Upper lobe of right lung (tissue), 1 donor: ENCODE results near the gene PCTP. TPM values are rescaled to one million over a fixed set of nuclear protein-coding genes. Genes with fewer than 3 reads are reported as not detected.

Source experiments
- ATAC-seq: fragments of 200-7000 bp; cut with Tn5 transposase; one replicate; pipeline ENCODE4 v1.9.1; 2020; ENCODE audit warnings: mild to moderate bottlenecking, moderate library complexity
- DNase-seq: peaks from one replicate; pipeline ENCODE4 v3.0.0-alpha.2; 2020
- H3K27ac ChIP-seq: fragments of 200-600 bp; one replicate; pipeline ENCODE4 v1.8.0; 2022
- H3K27me3 ChIP-seq: fragments of 200-600 bp; one replicate; pipeline ENCODE4 v1.8.0; 2022; ENCODE audit warnings: mild to moderate bottlenecking
- H3K36me3 ChIP-seq: fragments of 200-600 bp; one replicate; pipeline ENCODE4 v1.8.0; 2022
- H3K4me1 ChIP-seq: fragments of 200-600 bp; one replicate; pipeline ENCODE4 v1.8.0; 2022
- H3K4me3 ChIP-seq: fragments of 200-600 bp; one replicate; pipeline ENCODE4 v1.8.0; 2022; ENCODE audit warnings: mild to moderate bottlenecking
- H3K9me3 ChIP-seq: fragments of 200-600 bp; one replicate; pipeline ENCODE4 v1.8.0; 2022
- CTCF ChIP-seq: fragments of 200-600 bp; IDR thresholded peaks from one replicate; pipeline ENCODE4 v1.8.0; 2022; ENCODE audit warnings: antibody characterized with exemption
- intact Hi-C: fragments of 100-400 bp; cut with DNase I; formaldehyde crosslinking; loops from one replicate; pipeline ENCODE4 v1.11.0; 2022
- total RNA-seq: library from RNA; stranded (reverse); fragmentation: NEBNext Ultra II Directional; extraction: Animal tissue kit (Norgen Biotek cat#: 25700); gene quantifications from one replicate; pipeline ENCODE4 v1.2.1, GENCODE V29; 2021
- donor health status: DM: no; HTN: yes; CAD: no; lungs with severe emphysema.

Gene PCTP
- total RNA-seq, 1 donor from 2014 or later = 24.7 TPM

GRCh38 chr17:55717432-55717831 lies 33.4 kb upstream of the PCTP start:
- no peaks in the 10 kb centered on the region for H3K36me3 ChIP-seq
- no peaks in the 10 kb centered on the region for H3K4me1 ChIP-seq
- H3K4me3 ChIP-seq = no peak overlapping the region
- no peak for TF ChIP-seq CTCF
- intact Hi-C loops = loop anchor here (10.0 kb wide), 1 partner anchor 193 kb away; no protein-coding TSS in a partner anchor
- H3K9me3 ChIP-seq = no peaks in the 10 kb centered on the region
- H3K27me3 ChIP-seq = no peaks in the 10 kb centered on the region
- no peak overlapping the region for H3K27ac ChIP-seq
- DNase-seq (no peak), ATAC-seq (no peak)

- Histone ChIP-seq H3K9me3 (no peaks in the 10 kb centered on the region), H3K27ac (peak overlapping the region; percentile 80), H3K27me3 (peaks cover 6% of the 10 kb centered on the region), H3K4me1 (no peaks in the 10 kb centered on the region), H3K36me3 (no peaks in the 10 kb centered on the region), H3K4me3 (no peak overlapping the region)
- TF ChIP-seq CTCF = peak; percentile 86
- DNase-seq (peak; percentile 69), ATAC-seq (peak; percentile 75)
- intact Hi-C loops = loop anchor here (10.0 kb wide), 1 partner anchor 193 kb away; no protein-coding TSS in a partner anchor
Observed at GRCh38 chr17:55717898-55718735, 32.7 kb upstream of the PCTP start.

DNA sequence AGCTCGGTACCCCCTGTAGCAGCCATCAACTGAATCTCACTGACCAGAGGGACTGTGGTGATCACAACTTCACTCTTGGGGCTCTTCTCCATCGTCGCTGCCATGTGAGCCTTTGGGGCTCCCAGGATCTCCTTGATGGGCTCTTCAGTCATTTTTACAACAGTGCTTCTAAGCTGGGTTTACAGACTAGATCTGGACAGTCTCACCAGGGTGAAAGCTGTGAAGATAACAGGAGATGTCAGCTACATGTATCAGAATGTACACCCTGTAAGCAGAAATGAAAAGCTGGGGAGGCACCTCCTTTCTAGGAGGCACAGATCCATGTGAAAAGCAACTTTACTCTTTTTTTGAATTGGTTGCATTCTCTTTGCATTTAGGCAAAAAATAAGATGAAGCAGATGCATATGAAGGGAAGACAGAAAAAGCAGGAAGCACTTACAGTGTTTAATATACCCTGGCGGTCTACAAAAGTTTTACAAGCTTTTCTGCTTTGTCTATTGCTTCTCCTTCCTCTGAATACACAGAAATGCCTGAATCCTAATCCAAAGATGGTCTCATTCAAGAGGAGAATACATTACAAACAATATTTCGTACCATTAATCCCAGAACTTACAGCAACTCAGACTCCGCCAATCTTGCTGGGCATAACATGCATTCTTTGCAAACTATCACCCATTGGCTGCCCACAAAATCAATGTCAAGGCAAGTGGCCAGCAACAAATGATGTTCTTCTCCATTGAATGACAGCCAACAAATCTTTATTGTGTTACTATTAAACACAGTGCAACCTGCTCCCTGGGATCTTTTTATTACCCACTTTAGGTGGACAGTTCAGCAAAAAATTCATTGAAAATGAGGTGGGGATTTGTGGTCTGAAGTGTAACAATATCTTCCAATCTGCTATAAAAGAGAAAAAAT lies 29.7 kb upstream of the PCTP start:
- ATAC-seq = no peak
- H3K27me3 ChIP-seq = peaks cover 6% of the 10 kb centered on the region
- peak overlapping the region; percentile 49 for H3K4me3 ChIP-seq
- peaks cover 3% of the 10 kb centered on the region for H3K4me1 ChIP-seq
- intact Hi-C loops = no loop called here
- H3K27ac ChIP-seq = peak overlapping the region; percentile 80
- DNase-seq = no peak
- TF ChIP-seq CTCF = no peak
- H3K36me3 ChIP-seq = no peaks in the 10 kb centered on the region
- H3K9me3 ChIP-seq = no peaks in the 10 kb centered on the region

DNA sequence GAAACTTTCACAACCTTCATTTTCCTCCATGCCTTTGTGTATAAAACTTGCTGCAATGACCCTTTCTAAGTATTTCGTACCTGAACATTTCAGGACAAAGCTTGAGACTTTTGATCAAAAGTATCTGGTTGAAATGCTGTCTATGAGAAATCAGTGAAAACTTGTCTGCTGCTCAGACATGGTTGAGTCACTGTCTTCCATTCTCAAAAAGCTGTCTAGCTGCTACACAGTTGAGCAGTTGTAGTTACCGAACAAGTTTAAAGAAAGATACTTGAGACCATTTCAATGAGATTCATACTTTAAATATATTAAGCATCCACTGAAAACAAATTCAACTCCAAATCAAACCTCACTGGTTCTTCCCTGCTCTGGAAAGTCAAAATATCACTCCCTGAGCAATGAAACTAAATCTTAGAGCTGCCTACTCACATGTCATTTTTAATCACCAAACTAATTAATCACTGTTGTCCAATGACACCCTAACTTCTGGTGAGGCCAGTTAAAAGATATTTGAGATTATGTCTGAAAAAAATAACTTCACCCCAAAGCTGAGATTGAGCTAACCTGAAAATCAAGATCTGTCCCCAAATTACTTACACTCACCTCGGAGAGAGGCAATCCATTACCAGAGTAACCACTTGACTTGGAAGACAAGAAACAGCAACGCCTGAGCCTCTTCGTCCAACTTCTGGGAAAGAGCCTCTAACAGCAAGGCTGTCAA lies 28.7 kb upstream of the PCTP start:
- Histone ChIP-seq H3K9me3 (no peaks in the 10 kb centered on the region), H3K27me3 (peaks cover 6% of the 10 kb centered on the region), H3K36me3 (no peaks in the 10 kb centered on the region), H3K27ac (peak overlapping the region; percentile 80), H3K4me3 (peak overlapping the region; percentile 49), H3K4me1 (peaks cover 6% of the 10 kb centered on the region)
- intact Hi-C loops = no loop called here
- no peak for TF ChIP-seq CTCF
- no peak for DNase-seq
- ATAC-seq = no peak

- TF ChIP-seq CTCF = no peak
- Histone ChIP-seq H3K4me1 (peaks cover 6% of the 10 kb centered on the region), H3K27me3 (peaks cover 6% of the 10 kb centered on the region), H3K4me3 (peak within 1 kb of the TSS; percentile 49), H3K36me3 (no peaks in the 10 kb centered on the region), H3K27ac (peak within 1 kb of the TSS; percentile 80), H3K9me3 (no peaks in the 10 kb centered on the region)
- ATAC-seq (no peak), DNase-seq (no peak)
- intact Hi-C loops = no loop called here
Observed at GRCh38 chr17:55722742-55723487, 27.9 kb upstream of the PCTP start, which contains the start of gene TMEM100. TSS of gene TMEM100 (minus strand) at chr17:55722864. CDS start at chr17:55721070, 1,794 bp downstream.
